Testis (tissue), 3 donors: ENCODE data around the gene OR5T2. TPM values are rescaled to one million over a fixed set of nuclear protein-coding genes. Genes with fewer than 3 reads are reported as not detected.

ENCODE experiments used
- DNase-seq: peaks from one replicate; pipeline ENCODE4 v3.0.0-alpha.2; 2019
- H3K27ac ChIP-seq, 2 donors: fragments of 200-600 bp; sonication (generic); one replicate each; pipeline ENCODE4 v1.5.1; 2019
- H3K27me3 ChIP-seq: fragments of 200-600 bp; sonication (generic); one replicate; pipeline ENCODE4 v1.5.1; 2019
- H3K36me3 ChIP-seq: fragments of 200-600 bp; sonication (generic); one replicate; pipeline ENCODE4 v1.5.1; 2017; ENCODE audit warnings: low read depth; ENCODE audit errors: missing control alignments
- H3K4me1 ChIP-seq: fragments of 200-600 bp; sonication (generic); one replicate; pipeline ENCODE4 v1.5.1; 2019
- H3K4me3 ChIP-seq, 2 donors: fragments of 200-600 bp; sonication (generic); one replicate each; pipeline ENCODE4 v1.5.1; 2017 to 2019
- H3K9me3 ChIP-seq: fragments of 200-600 bp; sonication (generic); one replicate; pipeline ENCODE4 v1.5.1; 2017
- CTCF ChIP-seq, 3 experiments: fragments of 450-650 bp in 2 of 3; fragments of 200-600 bp in 1 of 3; sonication (generic) in 1 of 3; IDR thresholded peaks; one replicate each; pipeline ENCODE4 v1.5.1; 2016 to 2019; ENCODE audit warnings: antibody characterized with exemption in 3 of 3, mild to moderate bottlenecking in 2 of 3, moderate library complexity in 1 of 3
- POLR2A ChIP-seq: fragments of 450-650 bp; IDR thresholded peaks from one replicate; pipeline ENCODE4 v1.6.1; 2017; ENCODE audit warnings: antibody characterized with exemption, mild to moderate bottlenecking, moderate library complexity
- WGBS, 2 donors: methylation state at CpG; one replicate each; pipeline ENCODE4 v1.1.5; 2018; 5-methylcytosine and 5-hydroxymethylcytosine counted together
- intact Hi-C: fragments of 100-400 bp; cut with DNase I; formaldehyde crosslinking; loops from one replicate; pipeline ENCODE4 v1.15.1; 2023; ENCODE audit warnings: low total_unique reads
- polyA plus RNA-seq: library from polyadenylated mRNA; stranded (reverse); fragments of 350-450 nt; fragmentation: Illumina TruSeq; extraction: RNeasy Lipid Tissue Mini Kit (QIAGEN cat#74804); gene quantifications from one replicate; pipeline ENCODE4 v1.2.3, GENCODE V29; 2014; ENCODE audit warnings: low read depth, low replicate concordance; ENCODE audit not compliant: insufficient read depth
- total RNA-seq, 2 donors: library from RNA; depleted of rRNA; stranded (reverse); fragments of >200 nt; gene quantifications; one replicate each; pipeline ENCODE4 v1.2.3, GENCODE V29; 2016

The OR5T2 gene
- total and polyA plus RNA-seq, 3 donors from 2014 or later, result not detected

- intact Hi-C loops, result no loop called here
- Histone ChIP-seq H3K27me3 (no peaks in the 10 kb centered on the region), H3K4me3 (no peak overlapping the region), H3K27ac (no peak overlapping the region), H3K36me3 (no peaks in the 10 kb centered on the region), H3K9me3 (no peaks in the 10 kb centered on the region), H3K4me1 (no peaks in the 10 kb centered on the region)
- DNase-seq, result no peak
- WGBS, 2 donors, result 90 to 93% methylated on average over 3 of the region's 3 CpGs
- TF ChIP-seq CTCF (IDR thresholded peaks at IDR 0.05), result no peak
Measured at GRCh38 chr11:56188602-56189001, 45.5 kb downstream of the OR5T2 start.

- DNase-seq, result no peak
- H3K9me3 ChIP-seq, result no peaks in the 10 kb centered on the region
- H3K4me1 ChIP-seq, result no peaks in the 10 kb centered on the region
- TF ChIP-seq POLR2A (no peak), CTCF (IDR thresholded peaks at IDR 0.05) (no peak)
- H3K27me3 ChIP-seq, result no peaks in the 10 kb centered on the region
- H3K4me3 ChIP-seq, result no peak overlapping the region
- H3K27ac ChIP-seq, result no peak overlapping the region
- no peaks in the 10 kb centered on the region for H3K36me3 ChIP-seq
- intact Hi-C loops, result no loop called here
Measured at GRCh38 chr11:56183459-56183858, 50.6 kb downstream of the OR5T2 start.

Other genes starting within 250 kb of the OR5T2 start
- not detected for gene OR5F1, start 239.6 kb downstream of the OR5T2 start, total RNA-seq
- gene OR5F1, start 239.6 kb downstream of the OR5T2 start, polyA plus RNA-seq, result not detected
- gene OR5AS1, start 206.6 kb downstream of the OR5T2 start, total RNA-seq, result under 1 TPM in 1 of 2 donors, not detected in 1; 0.16 TPM
- not detected for gene OR5AS1, start 206.6 kb downstream of the OR5T2 start, polyA plus RNA-seq
- gene OR8I2, start 140.9 kb downstream of the OR5T2 start, total RNA-seq, result not detected
- gene OR8I2, start 140.9 kb downstream of the OR5T2 start, polyA plus RNA-seq, result not detected
- gene OR8H2, start 130.6 kb downstream of the OR5T2 start, total RNA-seq, result not detected
- gene OR8H2, start 130.6 kb downstream of the OR5T2 start, polyA plus RNA-seq, result not detected
- gene OR8H3, start 111.9 kb downstream of the OR5T2 start, total RNA-seq, result not detected
- not detected for gene OR8H3, start 111.9 kb downstream of the OR5T2 start, polyA plus RNA-seq
- gene OR8J3, start 94.1 kb downstream of the OR5T2 start, total RNA-seq, result not detected
- gene OR8J3, start 94.1 kb downstream of the OR5T2 start, polyA plus RNA-seq, result not detected
- gene OR8K5, start 73.9 kb downstream of the OR5T2 start, total RNA-seq, result under 1 TPM in 1 of 2 donors, not detected in 1; 0.87 TPM
- gene OR8K5, start 73.9 kb downstream of the OR5T2 start, polyA plus RNA-seq, result not detected
- gene OR5J2, start 57.6 kb downstream of the OR5T2 start, total RNA-seq, result not detected
- not detected for gene OR5J2, start 57.6 kb downstream of the OR5T2 start, polyA plus RNA-seq
- not detected for gene OR5T3, start 18.0 kb upstream of the OR5T2 start, total RNA-seq
- not detected for gene OR5T3, start 18.0 kb upstream of the OR5T2 start, polyA plus RNA-seq
- not detected for gene OR5T1, start 39.9 kb upstream of the OR5T2 start, total RNA-seq
- not detected for gene OR5T1, start 39.9 kb upstream of the OR5T2 start, polyA plus RNA-seq
- under 1 TPM in 1 of 2 donors, not detected in 1; 0.08 TPM for gene OR8H1, start 58.0 kb upstream of the OR5T2 start, total RNA-seq
- gene OR8H1, start 58.0 kb upstream of the OR5T2 start, polyA plus RNA-seq, result not detected
- not detected for gene OR8K3, start 80.9 kb upstream of the OR5T2 start, total RNA-seq
- gene OR8K3, start 80.9 kb upstream of the OR5T2 start, polyA plus RNA-seq, result not detected
- not detected for gene OR8K1, start 111.8 kb upstream of the OR5T2 start, total RNA-seq
- not detected for gene OR8K1, start 111.8 kb upstream of the OR5T2 start, polyA plus RNA-seq
- not detected for gene OR8J1, start 120.0 kb upstream of the OR5T2 start, total RNA-seq
- not detected for gene OR8J1, start 120.0 kb upstream of the OR5T2 start, polyA plus RNA-seq
- gene OR8U1, start 141.4 kb upstream of the OR5T2 start, total RNA-seq, result not detected
- not detected for gene OR8U1, start 141.4 kb upstream of the OR5T2 start, polyA plus RNA-seq
- gene OR5AL1, start 178.4 kb upstream of the OR5T2 start, total RNA-seq, result not detected
- not detected for gene OR5AL1, start 178.4 kb upstream of the OR5T2 start, polyA plus RNA-seq
- gene OR5M3, start 239.1 kb upstream of the OR5T2 start, total RNA-seq, result not detected
- gene OR5M3, start 239.1 kb upstream of the OR5T2 start, polyA plus RNA-seq, result not detected